HepG2 (cell line): ENCODE data around the gene COG1. TPM values are rescaled to one million over a fixed set of nuclear protein-coding genes. Genes with fewer than 3 reads are reported as not detected.

Source experiments
- FOXA3 ChIP-seq: IDR thresholded peaks from 2 replicates; pipeline ENCODE4 v1.6.1; 2016; ENCODE audit warnings: missing genetic modification reagents, missing compliant biosample characterization
- GLI4 ChIP-seq: sonication (generic); formaldehyde crosslinking; IDR thresholded peaks from 2 replicates; pipeline ENCODE4 v1.5.1; 2020; ENCODE audit warnings: missing genetic modification reagents, mild to moderate bottlenecking, moderate library complexity, borderline replicate concordance
- IKZF4 ChIP-seq: sonication (generic); formaldehyde crosslinking; IDR thresholded peaks from 2 replicates; pipeline ENCODE4 v1.5.1; 2020; ENCODE audit warnings: borderline replicate concordance, mild to moderate bottlenecking, low read depth, missing genetic modification reagents; ENCODE audit errors: not compliant biosample characterization
- MBD4 ChIP-seq: IDR thresholded peaks from 2 replicates; pipeline ENCODE4 v1.6.1; 2012; ENCODE audit warnings: low read length, inconsistent platforms, borderline replicate concordance
- POLR2G ChIP-seq: fragments of 200-400 bp; formaldehyde crosslinking; IDR thresholded peaks from 2 replicates; pipeline ENCODE4 v1.6.1; 2018; ENCODE audit warnings: mild to moderate bottlenecking, low read depth, low read length, moderate library complexity
- SNRNP70 ChIP-seq: fragments of 200-400 bp; formaldehyde crosslinking; IDR thresholded peaks from 2 replicates; pipeline ENCODE4 v1.6.1; 2017; ENCODE audit warnings: mild to moderate bottlenecking, low read depth, low read length, moderate library complexity
- WIZ ChIP-seq: sonication (generic); formaldehyde crosslinking; IDR thresholded peaks from 2 replicates; pipeline ENCODE4 v1.5.1; 2020; ENCODE audit warnings: mild to moderate bottlenecking, missing genetic modification reagents
- XBP1 ChIP-seq: sonication (generic); formaldehyde crosslinking; IDR thresholded peaks from 2 replicates; pipeline ENCODE4 v1.5.0; 2020; ENCODE audit warnings: missing genetic modification reagents
- ZNF343 ChIP-seq: sonication (generic); formaldehyde crosslinking; IDR thresholded peaks from 2 replicates; pipeline ENCODE4 v1.4.0; 2020; ENCODE audit warnings: mild to moderate bottlenecking, missing genetic modification reagents
- polyA plus RNA-seq, 8 experiments: library from polyadenylated mRNA; depleted of rRNA in 3 of 8; stranded (reverse) in 7 of 8; unstranded in 1 of 8; fragments of >200 nt; fragmentation: Illumina TruSeq in 4 of 8; extraction: Trizol in 4 of 8; gene quantifications; 2 replicates each; pipeline versions ENCODE4 v1.2.1 to v1.2.3, GENCODE V29; 2011 to 2016; ENCODE audit warnings: low read depth in 4 of 8, missing spikeins in 1 of 8, mixed read lengths in 1 of 8; ENCODE audit not compliant: insufficient read depth in 1 of 8
- total RNA-seq, 5 experiments: library from RNA; depleted of rRNA; stranded (reverse); fragments of >200 nt; fragmentation: Illumina TruSeq; extraction: Trizol; gene quantifications; 2 replicates each; pipeline ENCODE4 v1.2.3, GENCODE V29; 2016; ENCODE audit warnings: low read depth in 1 of 5
- TF ChIP-seq, protein P1 (sequence below): sonication (generic); formaldehyde crosslinking; IDR thresholded peaks from one replicate; pipeline ENCODE4 v1.5.1; 2020; ENCODE audit warnings: mild to moderate bottlenecking, missing genetic modification reagents; ENCODE audit errors: not compliant biosample characterization
- TF ChIP-seq, protein P2 (sequence below): sonication (generic); formaldehyde crosslinking; IDR thresholded peaks from 2 replicates; pipeline ENCODE4 v1.4.0; 2020; ENCODE audit warnings: missing genetic modification reagents
- TF ChIP-seq, protein P3 (sequence below): sonication (generic); formaldehyde crosslinking; IDR thresholded peaks from 2 replicates; pipeline ENCODE4 v1.5.0; 2020; ENCODE audit warnings: missing genetic modification reagents, mild to moderate bottlenecking, borderline replicate concordance
- TF ChIP-seq, protein P4 (sequence below): sonication (generic); formaldehyde crosslinking; IDR thresholded peaks from 2 replicates; pipeline ENCODE4 v1.4.0; 2020; ENCODE audit warnings: mild to moderate bottlenecking, missing genetic modification reagents
- TF ChIP-seq, protein P5 (sequence below): sonication (generic); formaldehyde crosslinking; IDR thresholded peaks from 2 replicates; pipeline ENCODE4 v1.4.0; 2020; ENCODE audit warnings: missing genetic modification reagents

The COG1 gene
- total and polyA plus RNA-seq, 2 of the 13 experiments (the other 11 are each of a cell fraction or from before 2014, with no cell fraction given), result 36.6 to 39.7 TPM

DNA sequence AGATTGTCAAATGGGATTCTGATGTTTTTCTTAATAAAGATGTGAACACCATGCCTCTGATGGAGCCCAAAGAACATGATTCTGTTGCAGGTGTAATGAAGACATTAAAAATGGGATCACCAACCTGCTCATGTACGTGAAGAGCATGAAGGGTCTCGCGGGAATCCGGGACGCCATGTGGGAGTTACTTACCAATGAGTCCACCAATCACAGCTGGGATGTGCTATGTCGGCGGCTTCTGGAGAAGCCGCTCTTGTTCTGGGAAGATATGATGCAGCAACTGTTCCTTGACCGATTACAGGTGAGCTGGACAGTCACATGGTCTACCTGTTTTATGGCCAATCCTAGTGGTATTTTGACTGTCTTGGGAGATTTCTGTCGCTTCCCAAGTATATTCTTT, 7.6 kb downstream of the COG1 start (continued):
- TF ChIP-seq, protein P1, sequence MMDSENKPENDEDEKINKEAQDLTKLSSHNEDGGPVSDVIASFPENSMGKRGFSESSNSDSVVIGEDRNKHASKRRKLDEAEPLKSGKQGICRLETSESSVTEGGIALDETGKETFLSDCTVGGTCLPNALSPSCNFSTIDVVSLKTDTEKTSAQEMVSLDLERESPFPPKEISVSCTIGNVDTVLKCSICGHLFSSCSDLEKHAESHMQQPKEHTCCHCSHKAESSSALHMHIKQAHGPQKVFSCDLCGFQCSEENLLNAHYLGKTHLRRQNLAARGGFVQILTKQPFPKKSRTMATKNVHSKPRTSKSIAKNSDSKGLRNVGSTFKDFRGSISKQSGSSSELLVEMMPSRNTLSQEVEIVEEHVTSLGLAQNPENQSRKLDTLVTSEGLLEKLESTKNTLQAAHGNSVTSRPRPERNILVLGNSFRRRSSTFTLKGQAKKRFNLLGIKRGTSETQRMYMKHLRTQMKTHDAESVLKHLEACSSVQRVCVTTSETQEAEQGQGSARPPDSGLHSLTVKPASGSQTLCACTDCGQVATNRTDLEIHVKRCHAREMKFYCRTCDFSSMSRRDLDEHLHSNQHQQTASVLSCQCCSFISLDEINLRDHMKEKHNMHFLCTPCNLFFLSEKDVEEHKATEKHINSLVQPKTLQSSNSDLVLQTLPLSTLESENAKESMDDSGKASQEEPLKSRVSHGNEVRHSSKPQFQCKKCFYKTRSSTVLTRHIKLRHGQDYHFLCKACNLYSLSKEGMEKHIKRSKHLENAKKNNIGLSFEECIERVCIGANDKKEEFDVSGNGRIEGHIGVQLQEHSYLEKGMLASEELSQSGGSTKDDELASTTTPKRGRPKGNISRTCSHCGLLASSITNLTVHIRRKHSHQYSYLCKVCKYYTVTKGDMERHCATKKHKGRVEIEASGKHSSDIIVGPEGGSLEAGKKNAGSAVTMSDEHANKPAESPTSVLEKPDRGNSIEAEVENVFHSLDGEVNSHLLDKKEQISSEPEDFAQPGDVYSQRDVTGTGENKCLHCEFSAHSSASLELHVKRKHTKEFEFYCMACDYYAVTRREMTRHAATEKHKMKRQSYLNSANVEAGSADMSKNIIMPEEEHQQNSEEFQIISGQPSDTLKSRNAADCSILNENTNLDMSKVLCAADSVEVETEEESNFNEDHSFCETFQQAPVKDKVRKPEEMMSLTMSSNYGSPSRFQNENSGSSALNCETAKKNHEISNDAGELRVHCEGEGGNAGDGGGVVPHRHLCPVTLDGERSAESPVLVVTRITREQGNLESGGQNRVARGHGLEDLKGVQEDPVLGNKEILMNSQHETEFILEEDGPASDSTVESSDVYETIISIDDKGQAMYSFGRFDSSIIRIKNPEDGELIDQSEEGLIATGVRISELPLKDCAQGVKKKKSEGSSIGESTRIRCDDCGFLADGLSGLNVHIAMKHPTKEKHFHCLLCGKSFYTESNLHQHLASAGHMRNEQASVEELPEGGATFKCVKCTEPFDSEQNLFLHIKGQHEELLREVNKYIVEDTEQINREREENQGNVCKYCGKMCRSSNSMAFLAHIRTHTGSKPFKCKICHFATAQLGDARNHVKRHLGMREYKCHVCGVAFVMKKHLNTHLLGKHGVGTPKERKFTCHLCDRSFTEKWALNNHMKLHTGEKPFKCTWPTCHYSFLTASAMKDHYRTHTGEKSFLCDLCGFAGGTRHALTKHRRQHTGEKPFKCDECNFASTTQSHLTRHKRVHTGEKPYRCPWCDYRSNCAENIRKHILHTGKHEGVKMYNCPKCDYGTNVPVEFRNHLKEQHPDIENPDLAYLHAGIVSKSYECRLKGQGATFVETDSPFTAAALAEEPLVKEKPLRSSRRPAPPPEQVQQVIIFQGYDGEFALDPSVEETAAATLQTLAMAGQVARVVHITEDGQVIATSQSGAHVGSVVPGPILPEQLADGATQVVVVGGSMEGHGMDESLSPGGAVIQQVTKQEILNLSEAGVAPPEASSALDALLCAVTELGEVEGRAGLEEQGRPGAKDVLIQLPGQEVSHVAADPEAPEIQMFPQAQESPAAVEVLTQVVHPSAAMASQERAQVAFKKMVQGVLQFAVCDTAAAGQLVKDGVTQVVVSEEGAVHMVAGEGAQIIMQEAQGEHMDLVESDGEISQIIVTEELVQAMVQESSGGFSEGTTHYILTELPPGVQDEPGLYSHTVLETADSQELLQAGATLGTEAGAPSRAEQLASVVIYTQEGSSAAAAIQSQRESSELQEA (CRISPR knock-in tag), result no peak
- 0 out of 2 replicates have a peak, but pooled peaks have one; percentile 21 for TF ChIP-seq GLI4
- TF ChIP-seq, protein P2, sequence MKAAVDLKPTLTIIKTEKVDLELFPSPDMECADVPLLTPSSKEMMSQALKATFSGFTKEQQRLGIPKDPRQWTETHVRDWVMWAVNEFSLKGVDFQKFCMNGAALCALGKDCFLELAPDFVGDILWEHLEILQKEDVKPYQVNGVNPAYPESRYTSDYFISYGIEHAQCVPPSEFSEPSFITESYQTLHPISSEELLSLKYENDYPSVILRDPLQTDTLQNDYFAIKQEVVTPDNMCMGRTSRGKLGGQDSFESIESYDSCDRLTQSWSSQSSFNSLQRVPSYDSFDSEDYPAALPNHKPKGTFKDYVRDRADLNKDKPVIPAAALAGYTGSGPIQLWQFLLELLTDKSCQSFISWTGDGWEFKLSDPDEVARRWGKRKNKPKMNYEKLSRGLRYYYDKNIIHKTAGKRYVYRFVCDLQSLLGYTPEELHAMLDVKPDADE (CRISPR knock-in tag), result no peak
- 0 out of 2 replicates have a peak, but pooled peaks have one; percentile 25 for TF ChIP-seq MBD4
- no peak for TF ChIP-seq XBP1 (CRISPR knock-in tag)
- TF ChIP-seq, protein P3, sequence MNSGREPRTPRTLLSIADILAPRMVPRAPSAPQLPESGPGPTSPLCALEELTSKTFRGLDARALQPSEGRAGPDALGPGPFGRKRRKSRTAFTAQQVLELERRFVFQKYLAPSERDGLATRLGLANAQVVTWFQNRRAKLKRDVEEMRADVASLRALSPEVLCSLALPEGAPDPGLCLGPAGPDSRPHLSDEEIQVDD, result no peak
- TF ChIP-seq, protein P4, sequence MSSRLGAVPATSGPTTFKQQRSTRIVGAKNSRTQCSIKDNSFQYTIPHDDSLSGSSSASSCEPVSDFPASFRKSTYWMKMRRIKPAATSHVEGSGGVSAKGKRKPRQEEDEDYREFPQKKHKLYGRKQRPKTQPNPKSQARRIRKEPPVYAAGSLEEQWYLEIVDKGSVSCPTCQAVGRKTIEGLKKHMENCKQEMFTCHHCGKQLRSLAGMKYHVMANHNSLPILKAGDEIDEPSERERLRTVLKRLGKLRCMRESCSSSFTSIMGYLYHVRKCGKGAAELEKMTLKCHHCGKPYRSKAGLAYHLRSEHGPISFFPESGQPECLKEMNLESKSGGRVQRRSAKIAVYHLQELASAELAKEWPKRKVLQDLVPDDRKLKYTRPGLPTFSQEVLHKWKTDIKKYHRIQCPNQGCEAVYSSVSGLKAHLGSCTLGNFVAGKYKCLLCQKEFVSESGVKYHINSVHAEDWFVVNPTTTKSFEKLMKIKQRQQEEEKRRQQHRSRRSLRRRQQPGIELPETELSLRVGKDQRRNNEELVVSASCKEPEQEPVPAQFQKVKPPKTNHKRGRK (CRISPR knock-in tag), result 0 out of 2 replicates have a peak, but pooled peaks have one; percentile 10
- no peak for TF ChIP-seq SNRNP70
- TF ChIP-seq FOXA3 (CRISPR knock-in tag), result no peak
- TF ChIP-seq, protein P5, sequence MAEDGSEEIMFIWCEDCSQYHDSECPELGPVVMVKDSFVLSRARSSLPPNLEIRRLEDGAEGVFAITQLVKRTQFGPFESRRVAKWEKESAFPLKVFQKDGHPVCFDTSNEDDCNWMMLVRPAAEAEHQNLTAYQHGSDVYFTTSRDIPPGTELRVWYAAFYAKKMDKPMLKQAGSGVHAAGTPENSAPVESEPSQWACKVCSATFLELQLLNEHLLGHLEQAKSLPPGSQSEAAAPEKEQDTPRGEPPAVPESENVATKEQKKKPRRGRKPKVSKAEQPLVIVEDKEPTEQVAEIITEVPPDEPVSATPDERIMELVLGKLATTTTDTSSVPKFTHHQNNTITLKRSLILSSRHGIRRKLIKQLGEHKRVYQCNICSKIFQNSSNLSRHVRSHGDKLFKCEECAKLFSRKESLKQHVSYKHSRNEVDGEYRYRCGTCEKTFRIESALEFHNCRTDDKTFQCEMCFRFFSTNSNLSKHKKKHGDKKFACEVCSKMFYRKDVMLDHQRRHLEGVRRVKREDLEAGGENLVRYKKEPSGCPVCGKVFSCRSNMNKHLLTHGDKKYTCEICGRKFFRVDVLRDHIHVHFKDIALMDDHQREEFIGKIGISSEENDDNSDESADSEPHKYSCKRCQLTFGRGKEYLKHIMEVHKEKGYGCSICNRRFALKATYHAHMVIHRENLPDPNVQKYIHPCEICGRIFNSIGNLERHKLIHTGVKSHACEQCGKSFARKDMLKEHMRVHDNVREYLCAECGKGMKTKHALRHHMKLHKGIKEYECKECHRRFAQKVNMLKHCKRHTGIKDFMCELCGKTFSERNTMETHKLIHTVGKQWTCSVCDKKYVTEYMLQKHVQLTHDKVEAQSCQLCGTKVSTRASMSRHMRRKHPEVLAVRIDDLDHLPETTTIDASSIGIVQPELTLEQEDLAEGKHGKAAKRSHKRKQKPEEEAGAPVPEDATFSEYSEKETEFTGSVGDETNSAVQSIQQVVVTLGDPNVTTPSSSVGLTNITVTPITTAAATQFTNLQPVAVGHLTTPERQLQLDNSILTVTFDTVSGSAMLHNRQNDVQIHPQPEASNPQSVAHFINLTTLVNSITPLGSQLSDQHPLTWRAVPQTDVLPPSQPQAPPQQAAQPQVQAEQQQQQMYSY (CRISPR knock-in tag), result no peak
- TF ChIP-seq POLR2G, result 0 out of 2 replicates have a peak, but pooled peaks have one; percentile 0
- TF ChIP-seq IKZF4 (CRISPR knock-in tag), result peak; percentile 8
- no peak for TF ChIP-seq WIZ (CRISPR knock-in tag)
- no peak for TF ChIP-seq ZNF343 (CRISPR knock-in tag)
